ENCODE data around the gene PLA2G4A.

Gene PLA2G4A

GRCh38 chr1:186843931-186844330, 15.2 kb downstream of the PLA2G4A start:
- H3K4me3 Mint-ChIP-seq, result no peak overlapping the region

GRCh38 chr1:186845576-186846210, 16.9 kb downstream of the PLA2G4A start:
- Mint-ChIP-seq H3K27me3 (no peaks in the 10 kb centered on the region), H3K36me3 (ENCODE audit: low read depth) (no peaks in the 10 kb centered on the region), H3K4me3 (no peak overlapping the region), H3K9me3 (no peaks in the 10 kb centered on the region), H3K27ac (no peak overlapping the region), H3K4me1 (ENCODE audit: low read depth) (no peaks in the 10 kb centered on the region)

More at GRCh38 chr1:186843931-186844330, 15.2 kb downstream of the PLA2G4A start:
- H3K4me1 Mint-ChIP-seq (ENCODE audit: low read depth), result no peaks in the 10 kb centered on the region
- H3K27me3 Mint-ChIP-seq, result no peaks in the 10 kb centered on the region
- H3K9me3 Mint-ChIP-seq, result no peaks in the 10 kb centered on the region
- H3K27ac Mint-ChIP-seq, result no peak overlapping the region
- H3K36me3 Mint-ChIP-seq (ENCODE audit: low read depth), result no peaks in the 10 kb centered on the region

- H3K27me3 Mint-ChIP-seq, result no peaks in the 10 kb centered on the region
- no peaks in the 10 kb centered on the region for H3K36me3 Mint-ChIP-seq (ENCODE audit: low read depth)
- no peak overlapping the region for H3K4me3 Mint-ChIP-seq
- no peaks in the 10 kb centered on the region for H3K4me1 Mint-ChIP-seq (ENCODE audit: low read depth)
- no peak overlapping the region for H3K27ac Mint-ChIP-seq
- H3K9me3 Mint-ChIP-seq, result no peaks in the 10 kb centered on the region
Observed at GRCh38 chr1:186848509-186849130, 19.9 kb downstream of the PLA2G4A start.

- Mint-ChIP-seq H3K27ac (no peak overlapping the region), H3K27me3 (no peaks in the 10 kb centered on the region), H3K4me1 (ENCODE audit: low read depth) (no peaks in the 10 kb centered on the region), H3K36me3 (ENCODE audit: low read depth) (no peaks in the 10 kb centered on the region), H3K4me3 (no peak overlapping the region), H3K9me3 (no peaks in the 10 kb centered on the region)
Observed at GRCh38 chr1:186849271-186849671, 20.5 kb downstream of the PLA2G4A start.

DNA sequence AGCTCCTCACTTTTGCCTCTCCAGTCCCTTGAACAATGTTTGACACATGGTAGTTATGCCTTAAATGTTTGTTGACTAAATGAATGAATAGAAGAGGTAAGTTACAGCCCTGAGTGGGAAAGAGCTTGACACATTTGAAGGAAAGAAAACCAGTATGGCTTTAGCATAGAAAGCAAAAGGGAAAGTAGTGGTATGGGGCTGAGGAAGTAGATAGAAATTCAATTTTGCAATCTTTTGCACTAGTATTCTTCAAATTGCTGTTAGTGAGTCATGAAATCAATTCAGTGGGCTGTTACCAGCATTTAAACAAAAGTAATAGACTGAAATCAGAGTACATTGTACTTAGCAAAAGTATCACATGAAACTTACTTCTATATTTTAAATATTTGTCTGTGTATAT, 21.1 kb downstream of the PLA2G4A start:
- Mint-ChIP-seq H3K9me3 (no peaks in the 10 kb centered on the region), H3K4me1 (ENCODE audit: low read depth) (no peaks in the 10 kb centered on the region), H3K4me3 (no peak overlapping the region), H3K36me3 (ENCODE audit: low read depth) (no peaks in the 10 kb centered on the region), H3K27me3 (no peaks in the 10 kb centered on the region), H3K27ac (no peak overlapping the region)

DNA sequence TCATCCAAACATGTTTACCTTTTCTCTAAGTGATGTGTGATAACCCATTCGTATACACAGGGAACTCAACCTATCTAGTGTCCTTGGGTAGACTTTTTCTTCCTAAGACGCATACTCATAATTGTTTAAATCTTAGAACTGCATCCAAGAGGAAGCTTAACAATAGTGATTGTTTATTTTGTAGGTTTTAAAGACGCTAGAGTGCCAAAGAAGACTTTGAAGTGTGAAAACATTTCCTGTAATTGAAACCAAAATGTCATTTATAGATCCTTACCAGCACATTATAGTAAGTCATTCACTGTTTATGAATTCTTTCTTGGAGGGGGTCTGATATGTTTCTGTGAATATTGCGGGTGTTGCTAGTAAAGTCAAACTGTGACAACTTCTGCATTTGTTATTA, 25.4 kb downstream of the PLA2G4A start:
- H3K27me3 Mint-ChIP-seq, result no peaks in the 10 kb centered on the region
- no peak overlapping the region for H3K27ac Mint-ChIP-seq
- no peak overlapping the region for H3K4me3 Mint-ChIP-seq
- H3K9me3 Mint-ChIP-seq, result peaks cover 10% of the 10 kb centered on the region
- peaks cover 2% of the 10 kb centered on the region for H3K4me1 Mint-ChIP-seq (ENCODE audit: low read depth)
- H3K36me3 Mint-ChIP-seq (ENCODE audit: low read depth), result no peaks in the 10 kb centered on the region

- Mint-ChIP-seq H3K27ac (no peak overlapping the region), H3K4me3 (no peak overlapping the region), H3K36me3 (ENCODE audit: low read depth) (no peaks in the 10 kb centered on the region), H3K4me1 (ENCODE audit: low read depth) (peaks cover 3% of the 10 kb centered on the region), H3K9me3 (peaks cover 10% of the 10 kb centered on the region), H3K27me3 (no peaks in the 10 kb centered on the region)
Observed at GRCh38 chr1:186858923-186859322, 30.2 kb downstream of the PLA2G4A start.

GRCh38 chr1:186859995-186860394, 31.2 kb downstream of the PLA2G4A start:
- H3K4me3 Mint-ChIP-seq, result no peak overlapping the region
- H3K27ac Mint-ChIP-seq, result no peak overlapping the region
- no peaks in the 10 kb centered on the region for H3K27me3 Mint-ChIP-seq
- peaks cover 10% of the 10 kb centered on the region for H3K9me3 Mint-ChIP-seq
- H3K36me3 Mint-ChIP-seq (ENCODE audit: low read depth), result no peaks in the 10 kb centered on the region
- H3K4me1 Mint-ChIP-seq (ENCODE audit: low read depth), result peaks cover 3% of the 10 kb centered on the region

GRCh38 chr1:186864296-186864695, 35.5 kb downstream of the PLA2G4A start:
- peaks cover 10% of the 10 kb centered on the region for H3K4me1 Mint-ChIP-seq (ENCODE audit: low read depth)
- no peaks in the 10 kb centered on the region for H3K27me3 Mint-ChIP-seq
- no peaks in the 10 kb centered on the region for H3K9me3 Mint-ChIP-seq
- no peak overlapping the region for H3K4me3 Mint-ChIP-seq
- H3K36me3 Mint-ChIP-seq (ENCODE audit: low read depth), result no peaks in the 10 kb centered on the region
- H3K27ac Mint-ChIP-seq, result no peak overlapping the region

DNA sequence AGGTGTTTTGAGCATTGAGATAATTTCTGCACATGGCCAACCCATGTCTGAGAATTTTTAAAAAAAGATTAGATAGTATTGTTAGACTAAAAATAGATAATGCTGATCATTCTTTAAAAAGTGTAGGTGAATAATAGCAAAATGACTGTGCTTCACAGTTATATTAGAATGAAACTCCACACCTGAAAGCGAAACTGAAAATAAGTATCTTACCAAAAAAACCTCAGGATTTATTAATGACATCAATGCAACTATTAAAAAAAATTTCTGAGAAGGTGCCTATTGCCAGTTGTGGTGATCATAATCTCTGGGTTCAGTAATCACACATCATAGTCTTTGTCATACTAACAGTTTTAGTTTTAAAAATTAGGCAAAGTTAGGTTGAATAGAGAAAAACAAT, 36.5 kb downstream of the PLA2G4A start:
- Mint-ChIP-seq H3K27ac (no peak overlapping the region), H3K4me3 (no peak overlapping the region), H3K36me3 (ENCODE audit: low read depth) (no peaks in the 10 kb centered on the region), H3K9me3 (no peaks in the 10 kb centered on the region), H3K4me1 (ENCODE audit: low read depth) (peaks cover 10% of the 10 kb centered on the region), H3K27me3 (no peaks in the 10 kb centered on the region)

DNA sequence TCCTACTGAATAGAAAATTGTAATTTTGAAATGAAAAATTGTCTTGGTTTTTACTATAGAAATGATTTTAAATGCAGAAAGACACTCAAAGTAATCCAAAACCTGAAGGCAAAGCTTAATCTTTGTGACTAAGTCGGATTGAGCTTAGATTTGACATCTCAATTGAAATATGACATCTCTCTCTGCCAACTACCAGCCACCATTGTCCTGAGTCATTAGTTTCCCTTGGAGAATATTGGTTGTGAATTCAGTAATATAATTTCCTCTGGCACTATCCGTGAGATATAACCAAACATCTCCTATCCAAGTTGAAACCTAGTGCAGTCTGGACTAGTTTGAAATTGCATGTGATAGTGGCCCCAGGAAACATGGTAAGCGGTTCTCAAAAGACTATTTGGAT, 37.1 kb downstream of the PLA2G4A start:
- Mint-ChIP-seq H3K4me1 (ENCODE audit: low read depth) (peaks cover 10% of the 10 kb centered on the region), H3K36me3 (ENCODE audit: low read depth) (no peaks in the 10 kb centered on the region), H3K9me3 (no peaks in the 10 kb centered on the region), H3K27ac (no peak overlapping the region), H3K4me3 (no peak overlapping the region), H3K27me3 (no peaks in the 10 kb centered on the region)

DNA sequence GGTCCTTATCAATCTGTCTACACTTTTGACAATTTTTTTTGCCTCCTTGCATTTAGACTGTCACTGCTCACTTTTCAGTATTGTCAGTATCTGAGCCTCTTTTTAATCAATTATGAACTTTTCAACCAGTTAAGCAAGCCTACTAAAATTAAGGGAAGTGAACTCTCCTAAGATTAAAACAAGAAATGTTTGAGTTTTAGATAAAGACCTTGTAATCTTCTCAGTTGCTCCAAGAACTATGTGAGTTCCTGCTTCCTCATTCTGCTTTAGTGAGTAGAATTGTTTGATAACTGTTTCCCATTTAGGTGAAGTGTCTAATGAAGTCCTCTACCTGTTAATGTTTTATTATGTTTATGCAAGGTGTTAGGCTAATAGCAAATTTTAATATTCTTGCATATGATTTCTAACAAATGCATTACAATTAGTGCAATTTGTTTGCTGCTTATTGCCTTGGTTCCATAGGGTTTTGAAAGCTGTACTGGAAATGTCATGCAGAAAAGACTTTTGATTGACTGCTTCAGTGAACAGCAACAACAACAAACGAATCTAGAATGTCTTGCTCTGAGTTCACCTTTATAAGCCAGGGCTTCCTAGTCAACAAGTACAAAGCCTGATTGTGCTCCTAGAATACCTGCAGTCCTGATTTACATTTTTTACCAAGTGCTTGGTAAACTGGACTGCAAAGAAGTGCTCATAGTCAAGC, 40.9 kb downstream of the PLA2G4A start:
- H3K27ac Mint-ChIP-seq, result no peak overlapping the region
- H3K4me3 Mint-ChIP-seq, result no peak overlapping the region
- peaks cover 10% of the 10 kb centered on the region for H3K4me1 Mint-ChIP-seq (ENCODE audit: low read depth)
- no peaks in the 10 kb centered on the region for H3K36me3 Mint-ChIP-seq (ENCODE audit: low read depth)
- H3K27me3 Mint-ChIP-seq, result no peaks in the 10 kb centered on the region
- no peaks in the 10 kb centered on the region for H3K9me3 Mint-ChIP-seq

- Mint-ChIP-seq H3K27ac (no peak overlapping the region), H3K9me3 (no peaks in the 10 kb centered on the region), H3K4me3 (no peak overlapping the region), H3K36me3 (ENCODE audit: low read depth) (no peaks in the 10 kb centered on the region), H3K4me1 (ENCODE audit: low read depth) (no peaks in the 10 kb centered on the region), H3K27me3 (no peaks in the 10 kb centered on the region)
Observed at GRCh38 chr1:186871784-186872183, 43.0 kb downstream of the PLA2G4A start.

DNA sequence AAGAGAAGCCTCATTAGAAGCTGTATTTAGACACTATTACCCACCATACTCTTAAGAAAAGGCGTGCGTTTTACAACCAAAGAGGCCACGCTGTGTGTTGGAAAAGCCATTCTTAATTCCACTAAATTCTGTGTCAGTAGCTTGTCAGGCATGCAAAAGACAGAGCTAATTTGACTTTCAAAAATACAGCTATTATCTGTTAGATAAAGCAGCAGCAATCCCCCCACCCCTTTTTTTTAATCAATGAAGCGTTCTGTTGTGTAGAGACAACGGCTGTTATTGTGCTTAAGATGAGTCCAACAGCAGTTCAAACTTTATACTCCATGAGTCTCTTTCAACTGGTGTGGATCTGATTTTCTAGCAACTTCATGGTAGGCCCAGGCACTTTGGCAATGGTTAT, 43.5 kb downstream of the PLA2G4A start:
- Mint-ChIP-seq H3K9me3 (no peaks in the 10 kb centered on the region), H3K4me1 (ENCODE audit: low read depth) (no peaks in the 10 kb centered on the region)

GRCh38 chr1:186873687-186874086, 44.9 kb downstream of the PLA2G4A start:
- no peaks in the 10 kb centered on the region for H3K27me3 Mint-ChIP-seq
- no peaks in the 10 kb centered on the region for H3K9me3 Mint-ChIP-seq
- H3K4me1 Mint-ChIP-seq (ENCODE audit: low read depth), result no peaks in the 10 kb centered on the region
- H3K4me3 Mint-ChIP-seq, result no peak overlapping the region
- H3K27ac Mint-ChIP-seq, result no peak overlapping the region
- H3K36me3 Mint-ChIP-seq (ENCODE audit: low read depth), result no peaks in the 10 kb centered on the region

More for the DNA sequence above, 43.5 kb downstream of the PLA2G4A start:
- no peak overlapping the region for H3K27ac Mint-ChIP-seq
- H3K36me3 Mint-ChIP-seq (ENCODE audit: low read depth), result no peaks in the 10 kb centered on the region
- H3K4me3 Mint-ChIP-seq, result no peak overlapping the region
- H3K27me3 Mint-ChIP-seq, result no peaks in the 10 kb centered on the region

Measured in stimulated activated naive CD8-positive, alpha-beta T cell treated with anti-CD3 and anti-CD28 coated beads, Interleukin-15, Interleukin-2, amounts not matched to agents 100 ng/mL and 50 ng/mL, for 24 hours (primary cell).